Parathyroid adenoma (tissue), 2 donors: ENCODE measurements around the gene RRN3.
"Not testable (repeated sequence)": the region's sequence is repeated elsewhere in the genome, so short reads cannot be mapped to it uniquely, and the experiment has no call there.

Source experiments
- H2AFZ ChIP-seq: fragments of 300-600 bp; sonication (generic); one replicate; pipeline ENCODE4 v1.7.0; 2017; ENCODE audit warnings: antibody characterized with exemption, mild to moderate bottlenecking
- H3K27ac ChIP-seq: fragments of 300-600 bp; sonication (generic); one replicate; pipeline ENCODE4 v1.7.0; 2017
- H3K27me3 ChIP-seq: fragments of 300-600 bp; sonication (generic); one replicate; pipeline ENCODE4 v1.7.0; 2017; ENCODE audit warnings: low read length; ENCODE audit not compliant: control insufficient read depth, insufficient read depth
- H3K36me3 ChIP-seq: fragments of 300-600 bp; sonication (generic); one replicate; pipeline ENCODE4 v1.7.0; 2017; ENCODE audit warnings: low read length; ENCODE audit not compliant: control insufficient read depth, insufficient read depth
- H3K4me1 ChIP-seq: fragments of 300-600 bp; sonication (generic); one replicate; pipeline ENCODE4 v1.7.0; 2017; ENCODE audit warnings: control low read depth
- H3K4me2 ChIP-seq: fragments of 300-600 bp; sonication (generic); one replicate; pipeline ENCODE4 v1.7.0; 2017; ENCODE audit warnings: low read length
- H3K4me3 ChIP-seq: fragments of 300-600 bp; sonication (generic); one replicate; pipeline ENCODE4 v1.7.0; 2017; ENCODE audit warnings: low read depth, low read length
- H3K79me2 ChIP-seq: fragments of 300-600 bp; sonication (generic); one replicate; pipeline ENCODE4 v1.7.0; 2017; ENCODE audit warnings: control low read depth
- H3K9ac ChIP-seq: fragments of 300-600 bp; sonication (generic); one replicate; pipeline ENCODE4 v1.7.0; 2017; ENCODE audit warnings: mild to moderate bottlenecking
- H3K9me3 ChIP-seq: fragments of 300-600 bp; sonication (generic); one replicate; pipeline ENCODE4 v1.7.0; 2017; ENCODE audit warnings: low read length; ENCODE audit not compliant: control insufficient read depth
- TF ChIP-seq, protein P1 (sequence below): fragments of 300-600 bp; sonication (generic); IDR thresholded peaks from one replicate; pipeline ENCODE4 v1.7.0; 2017; ENCODE audit warnings: antibody characterized with exemption, mild to moderate bottlenecking
- donor health status: primary hyperparathyroidism.

The RRN3 gene

GRCh38 chr16:15071916-15072769 lies 21.9 kb downstream of the RRN3 start:
- H3K9ac ChIP-seq, H3K4me1 ChIP-seq, H2AFZ ChIP-seq, H3K27me3 ChIP-seq, H3K27ac ChIP-seq, H3K9me3 ChIP-seq, H3K4me2 ChIP-seq, H3K79me2 ChIP-seq, H3K4me3 ChIP-seq, H3K36me3 ChIP-seq: not testable (repeated sequence)
- TF ChIP-seq, protein P1, sequence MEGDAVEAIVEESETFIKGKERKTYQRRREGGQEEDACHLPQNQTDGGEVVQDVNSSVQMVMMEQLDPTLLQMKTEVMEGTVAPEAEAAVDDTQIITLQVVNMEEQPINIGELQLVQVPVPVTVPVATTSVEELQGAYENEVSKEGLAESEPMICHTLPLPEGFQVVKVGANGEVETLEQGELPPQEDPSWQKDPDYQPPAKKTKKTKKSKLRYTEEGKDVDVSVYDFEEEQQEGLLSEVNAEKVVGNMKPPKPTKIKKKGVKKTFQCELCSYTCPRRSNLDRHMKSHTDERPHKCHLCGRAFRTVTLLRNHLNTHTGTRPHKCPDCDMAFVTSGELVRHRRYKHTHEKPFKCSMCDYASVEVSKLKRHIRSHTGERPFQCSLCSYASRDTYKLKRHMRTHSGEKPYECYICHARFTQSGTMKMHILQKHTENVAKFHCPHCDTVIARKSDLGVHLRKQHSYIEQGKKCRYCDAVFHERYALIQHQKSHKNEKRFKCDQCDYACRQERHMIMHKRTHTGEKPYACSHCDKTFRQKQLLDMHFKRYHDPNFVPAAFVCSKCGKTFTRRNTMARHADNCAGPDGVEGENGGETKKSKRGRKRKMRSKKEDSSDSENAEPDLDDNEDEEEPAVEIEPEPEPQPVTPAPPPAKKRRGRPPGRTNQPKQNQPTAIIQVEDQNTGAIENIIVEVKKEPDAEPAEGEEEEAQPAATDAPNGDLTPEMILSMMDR: peak; percentile 33

- not testable (repeated sequence) for H3K4me2 ChIP-seq, H3K4me1 ChIP-seq, H2AFZ ChIP-seq, H3K4me3 ChIP-seq, H3K79me2 ChIP-seq, H3K9me3 ChIP-seq, H3K36me3 ChIP-seq, H3K27ac ChIP-seq, H3K9ac ChIP-seq, H3K27me3 ChIP-seq
Observed at GRCh38 chr16:15071013-15071412, 23.1 kb downstream of the RRN3 start.

DNA sequence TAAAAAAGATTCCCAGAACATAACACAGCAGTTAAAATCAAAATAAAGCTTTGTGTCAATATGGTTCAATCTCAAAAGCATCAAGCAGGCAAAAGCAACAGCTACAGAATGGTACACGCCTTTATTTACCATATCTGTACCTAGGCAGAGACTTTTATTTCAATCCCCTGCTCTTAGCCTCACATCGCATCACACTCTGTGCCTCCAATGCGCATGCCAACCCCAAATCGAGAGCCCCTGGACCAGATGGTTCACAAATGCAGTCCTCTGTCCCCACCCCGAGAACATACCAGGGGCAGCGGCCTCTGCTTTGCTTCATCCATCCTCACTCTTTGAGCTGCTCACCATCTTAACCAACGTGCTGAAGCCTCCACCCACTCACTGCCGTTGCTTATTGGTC lies 27.4 kb downstream of the RRN3 start:
- H3K36me3 ChIP-seq, H3K27ac ChIP-seq, H3K4me2 ChIP-seq, H3K4me3 ChIP-seq, H3K9ac ChIP-seq, H3K4me1 ChIP-seq, H3K9me3 ChIP-seq, H3K79me2 ChIP-seq, H3K27me3 ChIP-seq, H2AFZ ChIP-seq: not testable (repeated sequence)

DNA sequence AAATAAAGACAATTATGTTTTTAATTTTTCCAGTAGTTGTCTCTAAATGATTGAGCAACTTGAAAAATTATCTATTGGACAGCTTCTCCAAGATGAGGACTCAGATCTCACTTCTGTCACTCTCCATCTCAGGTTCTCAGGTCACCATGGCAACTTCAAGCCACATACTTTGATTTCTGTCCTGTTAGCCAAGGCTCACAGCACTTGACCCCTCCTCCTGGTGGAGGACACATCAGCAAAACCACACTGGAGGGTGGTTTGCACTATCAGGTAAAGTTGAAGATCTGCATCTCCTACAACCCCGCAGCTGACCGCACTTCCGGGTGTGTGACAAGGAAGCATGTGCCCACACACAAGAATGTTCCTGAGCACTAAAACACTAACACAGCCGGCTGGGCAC lies 28.1 kb downstream of the RRN3 start:
- H3K79me2 ChIP-seq, H3K27ac ChIP-seq, H2AFZ ChIP-seq, H3K4me1 ChIP-seq, H3K4me2 ChIP-seq, H3K27me3 ChIP-seq, H3K9me3 ChIP-seq, H3K4me3 ChIP-seq, H3K36me3 ChIP-seq, H3K9ac ChIP-seq: not testable (repeated sequence)

GRCh38 chr16:15062085-15062810 lies 31.8 kb downstream of the RRN3 start:
- not testable (repeated sequence) for H3K79me2 ChIP-seq, H3K27ac ChIP-seq, H3K27me3 ChIP-seq, H3K4me3 ChIP-seq, H2AFZ ChIP-seq, H3K4me2 ChIP-seq, H3K9me3 ChIP-seq, H3K9ac ChIP-seq, H3K4me1 ChIP-seq, H3K36me3 ChIP-seq

- Histone ChIP-seq H3K4me1 (peaks cover 4% of the 10 kb centered on the region), H2AFZ (no peak overlapping the region), H3K79me2 (peaks cover 7% of the 10 kb centered on the region), H3K36me3 (no peaks in the 10 kb centered on the region), H3K9ac (no peak overlapping the region), H3K27me3 (no peaks in the 10 kb centered on the region), H3K4me2 (no peak overlapping the region), H3K27ac (no peak overlapping the region), H3K9me3 (no peaks in the 10 kb centered on the region), H3K4me3 (no peak overlapping the region)
- TF ChIP-seq, protein P1: no peak
Observed at GRCh38 chr16:15059324-15059723, 34.7 kb downstream of the RRN3 start.
